Adrenal gland (tissue), 12 donors: ENCODE measurements around the gene HMGN4. TPM values are rescaled to one million over a fixed set of nuclear protein-coding genes. Genes with fewer than 3 reads are reported as not detected.

Experiments used
- DNase-seq, 7 donors: peaks; one replicate each; pipeline ENCODE4 v3.0.0-alpha.2; 2019 to 2020
- H3K27ac ChIP-seq, 5 donors: fragments of 200-600 bp; sonication (generic) in 4 of 5; 1 replicate in 3 of 5; 2 replicates in 2 of 5; pipeline versions ENCODE4 v1.5.1 to v1.8.0; 2016 to 2020; ENCODE audit warnings: mild to moderate bottlenecking in 1 of 5
- H3K27me3 ChIP-seq: fragments of 200-600 bp; 2 replicates; pipeline ENCODE4 v1.8.0; 2021
- H3K36me3 ChIP-seq, 2 donors: fragments of 200-600 bp; replicated peaks in 1 of 2; 1 replicate in 1 of 2; 2 replicates in 1 of 2; pipeline versions ENCODE4 v1.5.1 to v1.8.0; 2018 to 2022
- H3K4me1 ChIP-seq, 2 donors: fragments of 200-600 bp; replicated peaks in 1 of 2; 1 replicate in 1 of 2; 2 replicates in 1 of 2; pipeline versions ENCODE4 v1.5.1 to v1.8.0; 2018 to 2021
- H3K4me3 ChIP-seq, 4 donors: fragments of 200-600 bp; sonication (generic) in 3 of 4; one replicate each; pipeline ENCODE4 v1.5.1; 2016 to 2018
- H3K9me3 ChIP-seq, 3 donors: fragments of 200-600 bp; sonication (generic) in 1 of 3; replicated peaks in 1 of 3; 1 replicate in 2 of 3; 2 replicates in 1 of 3; pipeline versions ENCODE4 v1.5.1 to v1.8.0; 2016 to 2021
- POLR2A ChIP-seq, 2 donors: fragments of 450-650 bp; IDR thresholded peaks; one replicate each; pipeline ENCODE4 v1.6.1; 2017; ENCODE audit warnings: antibody characterized with exemption in 2 of 2, mild to moderate bottlenecking in 2 of 2, moderate library complexity in 1 of 2
- WGBS, 4 donors: extraction: QIAGEN DNeasy Blood & Tissue Kit in 2 of 4; methylation state at CpG; one replicate each; pipeline versions ENCODE4 v1.1.5 to v1.1.7; 2013 to 2017; 5-methylcytosine and 5-hydroxymethylcytosine counted together
- intact Hi-C, 2 donors: fragments of 100-400 bp; cut with DNase I; formaldehyde crosslinking; loops; one replicate each; pipeline versions ENCODE4 v1.14.1 to v1.15.0; 2022 to 2023
- polyA plus RNA-seq, 3 donors: library from polyadenylated mRNA; stranded (reverse); fragments of 200-250 nt in 2 of 3; fragments of 350-450 nt in 1 of 3; fragmentation: Illumina TruSeq in 1 of 3; extraction: RNeasy Lipid Tissue Mini Kit (QIAGEN cat#74804) in 1 of 3; gene quantifications; one replicate each; pipeline ENCODE4 v1.2.3, GENCODE V29; 2013 to 2014
- total RNA-seq, 9 donors: library from RNA; depleted of rRNA in 4 of 9; stranded (reverse); fragments of >200 nt in 4 of 9; fragments of 120-200 nt in 1 of 9; fragmentation: NEBNext Ultra II Directional in 1 of 9; extraction: Animal tissue kit (Norgen Biotek cat#: 25700) in 1 of 9; gene quantifications; one replicate each; pipeline versions ENCODE4 v1.1.0 to v1.2.4, GENCODE V29; 2013 to 2023
- TF ChIP-seq, protein P1 (sequence below), 6 experiments: fragments of 450-650 bp in 4 of 6; fragments of 200-600 bp in 2 of 6; sonication (generic) in 1 of 6; IDR thresholded peaks; 1 replicate in 5 of 6; 2 replicates in 1 of 6; pipeline versions ENCODE4 v1.5.1 to v1.8.0; 2016 to 2021; ENCODE audit warnings: antibody characterized with exemption in 6 of 6, mild to moderate bottlenecking in 2 of 6, moderate library complexity in 1 of 6
- donor health status: healthy with polysubstance abuse.
- donor health status: Bipolar disorder and iron deficiency.
- donor health status: DM: yes; HTN: yes; CAD: no.
- donor health status: DM: no; HTN: no; CAD: no.
- donor health status: DM: no; HTN: no; CAD: no.
- donor health status: DM: yes; HTN: yes; CAD: no.

Gene HMGN4
- total and polyA plus RNA-seq, 12 donors: 13.9 to 68.9 (median 46.2) TPM

DNA sequence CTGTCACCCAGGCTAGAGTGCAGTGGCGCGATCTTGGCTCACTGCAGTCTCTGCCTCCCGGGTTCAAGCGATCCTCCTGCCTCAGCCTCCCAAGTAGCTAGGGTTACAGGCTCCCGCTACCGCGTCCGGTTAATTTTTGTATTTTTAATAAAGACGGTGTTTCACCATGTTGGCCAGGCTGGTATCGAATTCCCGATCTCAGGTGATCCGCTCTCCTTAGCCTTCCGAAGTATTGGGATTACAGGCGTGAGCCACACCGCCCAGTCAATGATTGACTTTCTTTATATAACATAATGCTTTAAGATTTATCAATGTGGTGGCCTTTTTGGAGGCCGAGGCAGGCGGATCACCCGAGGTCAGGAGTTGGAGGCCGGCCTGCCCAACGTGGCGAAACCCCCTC is 50.8 kb downstream of the HMGN4 start:
- H3K36me3 ChIP-seq: no peaks in the 10 kb centered on the region
- no peaks in the 10 kb centered on the region for H3K4me1 ChIP-seq
- 91 to 94% (median 93%) methylated on average over 20 to 21 of the region's 21 CpGs for WGBS, 4 donors
- DNase-seq: no peak
- H3K27me3 ChIP-seq: peaks cover 34% of the 10 kb centered on the region
- intact Hi-C loops: no loop called here
- no peak overlapping the region for H3K4me3 ChIP-seq
- no peaks in the 10 kb centered on the region for H3K9me3 ChIP-seq
- TF ChIP-seq POLR2A (IDR thresholded peaks at IDR 0.05): no peak
- TF ChIP-seq, protein P1, sequence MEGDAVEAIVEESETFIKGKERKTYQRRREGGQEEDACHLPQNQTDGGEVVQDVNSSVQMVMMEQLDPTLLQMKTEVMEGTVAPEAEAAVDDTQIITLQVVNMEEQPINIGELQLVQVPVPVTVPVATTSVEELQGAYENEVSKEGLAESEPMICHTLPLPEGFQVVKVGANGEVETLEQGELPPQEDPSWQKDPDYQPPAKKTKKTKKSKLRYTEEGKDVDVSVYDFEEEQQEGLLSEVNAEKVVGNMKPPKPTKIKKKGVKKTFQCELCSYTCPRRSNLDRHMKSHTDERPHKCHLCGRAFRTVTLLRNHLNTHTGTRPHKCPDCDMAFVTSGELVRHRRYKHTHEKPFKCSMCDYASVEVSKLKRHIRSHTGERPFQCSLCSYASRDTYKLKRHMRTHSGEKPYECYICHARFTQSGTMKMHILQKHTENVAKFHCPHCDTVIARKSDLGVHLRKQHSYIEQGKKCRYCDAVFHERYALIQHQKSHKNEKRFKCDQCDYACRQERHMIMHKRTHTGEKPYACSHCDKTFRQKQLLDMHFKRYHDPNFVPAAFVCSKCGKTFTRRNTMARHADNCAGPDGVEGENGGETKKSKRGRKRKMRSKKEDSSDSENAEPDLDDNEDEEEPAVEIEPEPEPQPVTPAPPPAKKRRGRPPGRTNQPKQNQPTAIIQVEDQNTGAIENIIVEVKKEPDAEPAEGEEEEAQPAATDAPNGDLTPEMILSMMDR (IDR thresholded peaks at IDR 0.05): no peak
- H3K27ac ChIP-seq: no peak overlapping the region

DNA sequence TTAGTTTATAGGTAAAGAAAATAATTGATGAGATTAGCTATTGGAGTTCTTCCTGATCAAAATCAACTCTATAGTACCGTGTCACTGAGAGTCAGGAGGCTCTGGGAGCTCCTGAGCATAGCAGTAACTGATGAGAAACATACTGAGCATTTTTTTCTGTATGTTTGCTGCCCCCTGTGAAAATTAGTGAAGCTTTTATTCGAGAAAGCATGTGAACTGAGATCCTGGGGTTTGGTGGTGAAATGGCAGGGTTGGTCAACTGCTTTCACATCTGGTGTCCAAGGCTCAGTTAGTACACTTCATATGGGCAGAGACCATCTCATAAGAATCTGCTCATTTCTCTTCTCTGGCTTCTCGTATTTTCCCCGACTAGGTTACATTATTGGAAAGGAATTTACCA is 54.5 kb downstream of the HMGN4 start:
- 49 to 61% (median 54%) methylated on average over 4 of the region's 4 CpGs for WGBS, 4 donors
- intact Hi-C loops: no loop called here
- no peak overlapping the region for H3K27ac ChIP-seq

DNA sequence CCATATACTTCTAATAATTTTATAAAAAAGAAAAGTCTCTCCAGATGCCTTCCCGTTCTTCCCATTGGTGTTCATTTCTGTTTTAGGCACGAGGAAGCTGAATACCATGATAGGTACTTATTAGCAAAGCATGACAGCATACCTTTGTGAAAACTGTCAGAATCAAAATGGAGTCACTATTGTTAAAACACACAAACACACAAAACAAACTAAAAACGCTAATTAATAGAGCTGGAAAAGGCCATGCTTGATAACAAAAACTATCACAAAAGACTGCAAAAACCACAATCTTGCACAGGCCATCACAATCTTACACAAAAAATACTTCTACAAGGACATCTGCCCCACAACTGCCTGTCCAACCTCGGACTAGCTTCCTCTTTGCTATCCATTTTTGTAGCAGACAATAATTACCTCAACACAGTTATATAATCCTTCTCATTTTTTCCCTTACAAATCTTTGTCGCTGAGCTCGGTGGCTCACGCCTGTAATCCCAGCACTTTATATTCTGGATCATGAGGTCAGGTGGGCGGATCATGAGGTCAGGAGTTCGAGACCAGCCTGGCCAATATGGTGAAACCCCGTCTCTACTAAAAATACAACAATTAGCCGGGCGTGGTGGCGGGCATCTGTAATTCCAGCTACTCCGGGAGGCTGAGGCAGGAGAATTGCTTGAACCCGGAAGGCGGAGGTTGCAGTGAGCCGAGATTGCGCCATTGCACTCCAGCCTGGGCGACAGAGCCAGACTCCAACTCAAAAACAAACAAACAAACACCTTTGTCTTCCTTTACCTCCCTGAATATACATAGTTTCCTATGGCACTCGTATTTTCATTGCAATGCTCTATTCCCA is 55.3 kb downstream of the HMGN4 start:
- peaks cover 20% of the 10 kb centered on the region for H3K27me3 ChIP-seq
- peaks cover 10 to 16% of the 10 kb centered on the region in 2 donors for H3K4me1 ChIP-seq
- intact Hi-C loops: no loop called here
- no peak overlapping the region for H3K4me3 ChIP-seq
- H3K36me3 ChIP-seq: peaks cover 0 to 6% of the 10 kb centered on the region in 2 donors
- no peak for TF ChIP-seq POLR2A (IDR thresholded peaks at IDR 0.05)
- TF ChIP-seq, protein P1 (IDR thresholded peaks at IDR 0.05): no peak
- WGBS, 4 donors: 31 to 50% (median 39%) methylated on average over 20 of the region's 20 CpGs
- no peaks in the 10 kb centered on the region for H3K9me3 ChIP-seq
- no peak for DNase-seq
- no peak overlapping the region for H3K27ac ChIP-seq

More for the DNA sequence above, 54.5 kb downstream of the HMGN4 start:
- H3K4me3 ChIP-seq: no peak overlapping the region
- H3K9me3 ChIP-seq: no peaks in the 10 kb centered on the region
- peaks cover 5 to 11% of the 10 kb centered on the region in 2 donors for H3K4me1 ChIP-seq
- DNase-seq: no peak
- peaks cover 20% of the 10 kb centered on the region for H3K27me3 ChIP-seq
- H3K36me3 ChIP-seq: no peaks in the 10 kb centered on the region
- TF ChIP-seq, protein P1 (IDR thresholded peaks at IDR 0.05): no peak
- TF ChIP-seq POLR2A (IDR thresholded peaks at IDR 0.05): no peak

DNA sequence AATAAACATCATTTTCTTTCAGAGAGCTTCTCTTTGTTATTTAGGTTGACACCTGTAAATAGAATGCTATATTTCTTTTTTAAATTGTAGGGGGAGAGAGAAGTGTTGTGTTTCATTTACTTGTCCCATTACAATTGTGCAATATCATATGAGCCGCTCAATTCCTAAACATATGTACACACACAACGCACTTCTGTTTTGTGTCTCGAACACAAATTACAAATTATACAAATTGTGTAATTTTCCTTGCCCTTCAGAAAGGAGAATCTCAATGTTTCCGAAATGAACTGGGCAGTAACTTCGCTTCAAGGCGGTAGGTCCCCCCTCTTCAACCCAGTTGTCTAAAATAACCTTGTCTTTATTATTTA is 55.9 kb downstream of the HMGN4 start:
- intact Hi-C loops: no loop called here
- peaks cover 10 to 16% of the 10 kb centered on the region in 2 donors for H3K4me1 ChIP-seq
- 33 to 44% (median 37%) methylated on average over 6 of the region's 6 CpGs for WGBS, 4 donors
- H3K9me3 ChIP-seq: no peaks in the 10 kb centered on the region
- H3K27ac ChIP-seq: no peak overlapping the region
- no peak for DNase-seq
- peaks cover 20% of the 10 kb centered on the region for H3K27me3 ChIP-seq
- TF ChIP-seq, protein P1 (IDR thresholded peaks at IDR 0.05): no peak
- TF ChIP-seq POLR2A (IDR thresholded peaks at IDR 0.05): no peak
- H3K36me3 ChIP-seq: peaks cover 0 to 12% of the 10 kb centered on the region in 2 donors
- H3K4me3 ChIP-seq: no peak overlapping the region
